DND-41 (cell line): ENCODE measurements around the gene SGSM2.
A peak's percentile ranks its signal among the peaks of the same experiment; 100 is the strongest.

Source experiments
- ATAC-seq: fragments of 200-7000 bp; cut with Tn5 transposase; 3 replicates; pipeline ENCODE4 v1.9.1; 2021; ENCODE audit warnings: low read depth; ENCODE audit not compliant: insufficient read depth
- DNase-seq: peaks from one replicate; pipeline ENCODE4 v3.0.0-alpha.2; 2020
- H2AFZ ChIP-seq: 2 replicates; pipeline ENCODE4 v1.6.0; 2012; ENCODE audit warnings: low read depth, low read length
- H3K27ac ChIP-seq: 2 replicates; pipeline ENCODE4 v1.5.1; 2012; ENCODE audit warnings: low read length, inconsistent platforms
- H3K27me3 ChIP-seq: fragments of 200-600 bp; sonication (generic); 2 replicates; pipeline ENCODE4 v1.6.0; 2012; ENCODE audit warnings: low read length, mild to moderate bottlenecking, inconsistent platforms; ENCODE audit not compliant: insufficient read depth, poor library complexity
- H3K36me3 ChIP-seq: 2 replicates; pipeline ENCODE4 v1.5.1; 2012; ENCODE audit warnings: low read length, inconsistent platforms; ENCODE audit not compliant: insufficient read depth
- H3K4me1 ChIP-seq: 2 replicates; pipeline ENCODE4 v1.5.1; 2012; ENCODE audit warnings: mild to moderate bottlenecking, low read length; ENCODE audit not compliant: insufficient read depth
- H3K4me2 ChIP-seq: 2 replicates; pipeline ENCODE4 v1.6.0; 2012; ENCODE audit warnings: mild to moderate bottlenecking, moderate library complexity, low read length, inconsistent platforms; ENCODE audit not compliant: insufficient read depth
- H3K4me3 ChIP-seq, 2 experiments: fragments of 200-600 bp in 1 of 2; shearing (Covaris generic) in 1 of 2; 2 replicates each; pipeline ENCODE4 v1.5.1; 2012 to 2016; ENCODE audit warnings: inconsistent platforms in 2 of 2, low read length in 2 of 2, mild to moderate bottlenecking in 2 of 2, low read depth in 1 of 2, moderate library complexity in 1 of 2
- H3K79me2 ChIP-seq: 2 replicates; pipeline ENCODE4 v1.6.0; 2012; ENCODE audit warnings: low read length, inconsistent platforms; ENCODE audit not compliant: insufficient read depth
- H3K9ac ChIP-seq: 2 replicates; pipeline ENCODE4 v1.6.0; 2012; ENCODE audit warnings: low read depth, mild to moderate bottlenecking, inconsistent platforms, low read length, moderate library complexity
- H3K9me3 ChIP-seq: 2 replicates; pipeline ENCODE4 v1.5.1; 2012; ENCODE audit warnings: low read length, moderate library complexity, mild to moderate bottlenecking, inconsistent platforms; ENCODE audit not compliant: insufficient read depth, severe bottlenecking
- H4K20me1 ChIP-seq: 2 replicates; pipeline ENCODE4 v1.6.0; 2012; ENCODE audit warnings: low read length; ENCODE audit not compliant: insufficient read depth
- CTCF ChIP-seq: IDR thresholded peaks from 2 replicates; pipeline ENCODE4 v1.5.1; 2012; ENCODE audit warnings: borderline replicate concordance, low read length, moderate library complexity, mild to moderate bottlenecking; ENCODE audit not compliant: poor library complexity, severe bottlenecking; ENCODE audit errors: extremely low read depth
- EZH2 ChIP-seq: IDR thresholded peaks from 3 replicates; pipeline ENCODE4 v1.6.1; 2012; ENCODE audit warnings: borderline replicate concordance, low read depth, mild to moderate bottlenecking, moderate library complexity, low read length, inconsistent platforms; ENCODE audit not compliant: severe bottlenecking

SGSM2 gene

GRCh38 chr17:2338315-2338657, 985 bp downstream of the SGSM2 start:
- H3K9me3 ChIP-seq: no peaks in the 10 kb centered on the region
- peak overlapping the region; percentile 83 for H2AFZ ChIP-seq
- H3K27ac ChIP-seq: peak overlapping the region; percentile 49; the same call in 1 of the 2 replicates
- H4K20me1 ChIP-seq: peaks cover 11% of the 10 kb centered on the region; the same call in 1 of the 2 replicates
- ATAC-seq: no peak
- TF ChIP-seq EZH2 (no peak), CTCF (no peak)
- peaks cover 61% of the 10 kb centered on the region for H3K79me2 ChIP-seq
- peak overlapping the region; percentile 43 to 94; a peak in 3 of 4 replicates for H3K4me3 ChIP-seq
- H3K4me1 ChIP-seq: peaks cover 44% of the 10 kb centered on the region
- peak overlapping the region; percentile 90 for H3K9ac ChIP-seq
- H3K4me2 ChIP-seq: peak overlapping the region; percentile 95
- peaks cover 45% of the 10 kb centered on the region for H3K36me3 ChIP-seq
- no peaks in the 10 kb centered on the region for H3K27me3 ChIP-seq
- DNase-seq: no peak

- H3K79me2 ChIP-seq: peaks cover 16% of the 10 kb centered on the region
- no peaks in the 10 kb centered on the region for H3K9me3 ChIP-seq
- DNase-seq (no peak), ATAC-seq (no peak)
- no peak for TF ChIP-seq EZH2
- no peak for TF ChIP-seq CTCF
- no peak overlapping the region for H3K9ac ChIP-seq
- H3K27me3 ChIP-seq: no peaks in the 10 kb centered on the region
- no peak overlapping the region for H3K4me2 ChIP-seq
- peaks cover 39% of the 10 kb centered on the region for H3K36me3 ChIP-seq
- H3K4me3 ChIP-seq: no peak overlapping the region
- no peak overlapping the region for H2AFZ ChIP-seq
- H3K27ac ChIP-seq: no peak overlapping the region
- H3K4me1 ChIP-seq: peaks cover 6% of the 10 kb centered on the region
- H4K20me1 ChIP-seq: peaks cover 4% of the 10 kb centered on the region; the same call in 1 of the 2 replicates
Measured at GRCh38 chr17:2343421-2343820, 6.1 kb downstream of the SGSM2 start.

DNA sequence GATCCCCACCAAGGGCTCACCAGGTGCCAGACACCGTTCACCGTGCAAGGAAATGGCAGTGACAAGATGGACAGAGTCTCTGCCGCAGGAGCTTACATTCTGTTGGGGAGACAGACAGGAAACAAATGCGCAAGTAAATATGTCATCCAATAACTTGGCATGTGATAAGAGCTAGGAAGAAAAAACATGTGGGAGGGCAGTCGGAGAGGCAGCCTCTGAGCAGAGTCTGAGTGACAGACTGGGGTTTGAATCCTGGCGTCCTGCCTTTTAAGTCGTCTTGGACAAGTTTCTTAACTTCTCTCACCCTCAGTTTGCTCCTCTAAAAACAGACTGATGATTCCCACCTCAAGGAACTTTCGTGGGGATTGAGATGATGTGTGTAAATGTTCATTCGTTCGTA, 7.2 kb downstream of the SGSM2 start:
- peaks cover 12% of the 10 kb centered on the region; the same call in 1 of the 2 replicates for H3K79me2 ChIP-seq
- no peak overlapping the region for H3K4me3 ChIP-seq
- H3K36me3 ChIP-seq: peaks cover 42% of the 10 kb centered on the region
- H3K27ac ChIP-seq: no peak overlapping the region
- no peak overlapping the region for H3K9ac ChIP-seq
- ATAC-seq (no peak), DNase-seq (no peak)
- no peak overlapping the region for H2AFZ ChIP-seq
- no peak for TF ChIP-seq CTCF
- no peak for TF ChIP-seq EZH2
- no peak overlapping the region for H3K4me2 ChIP-seq
- no peaks in the 10 kb centered on the region for H3K9me3 ChIP-seq
- H3K27me3 ChIP-seq: no peaks in the 10 kb centered on the region
- no peaks in the 10 kb centered on the region for H3K4me1 ChIP-seq
- 0 out of 2 replicates have a peak, but pooled peaks cover 3% of the 10 kb centered on the region for H4K20me1 ChIP-seq

- ATAC-seq (no peak), DNase-seq (no peak)
- Histone ChIP-seq H3K27me3 (no peaks in the 10 kb centered on the region), H3K4me1 (no peaks in the 10 kb centered on the region), H3K4me3 (no peak overlapping the region), H3K4me2 (no peak overlapping the region), H3K9me3 (no peaks in the 10 kb centered on the region), H3K9ac (no peak overlapping the region), H3K27ac (no peak overlapping the region), H3K36me3 (peaks cover 37% of the 10 kb centered on the region), H4K20me1 (peaks cover 9% of the 10 kb centered on the region; the same call in 1 of the 2 replicates), H2AFZ (no peak overlapping the region), H3K79me2 (peaks cover 3% of the 10 kb centered on the region; the same call in 1 of the 2 replicates)
- TF ChIP-seq CTCF (no peak), EZH2 (no peak)
Measured at GRCh38 chr17:2346475-2346874, 9.2 kb downstream of the SGSM2 start.
